AG09309 (cell line): ENCODE data around the gene SPDYE6.

Source experiments
- DNase-seq: peaks from one replicate; pipeline ENCODE4 v3.0.0-alpha.2; 2010; ENCODE audit warnings: low read depth
- H3K4me3 ChIP-seq: 2 replicates; pipeline ENCODE4 v1.5.1; 2011; ENCODE audit warnings: mild to moderate bottlenecking, low read depth, low read length, moderate library complexity; ENCODE audit not compliant: control insufficient read depth
- CTCF ChIP-seq: IDR thresholded peaks from 2 replicates; pipeline ENCODE4 v1.5.1; 2011; ENCODE audit warnings: mild to moderate bottlenecking, low read depth, low read length, inconsistent platforms; ENCODE audit not compliant: insufficient read depth, control insufficient read depth; ENCODE audit errors: missing control alignments

Gene SPDYE6

GRCh38 chr7:102300643-102301221, 55.5 kb downstream of the SPDYE6 start:
- no peak for TF ChIP-seq CTCF
- DNase-seq: no peak
- H3K4me3 ChIP-seq: no peak overlapping the region

GRCh38 chr7:102297487-102298218, 58.6 kb downstream of the SPDYE6 start:
- no peak for TF ChIP-seq CTCF
- H3K4me3 ChIP-seq: no peak overlapping the region
- no peak for DNase-seq

GRCh38 chr7:102296514-102296913, 59.7 kb downstream of the SPDYE6 start:
- no peak for TF ChIP-seq CTCF
- H3K4me3 ChIP-seq: no peak overlapping the region
- no peak for DNase-seq

GRCh38 chr7:102296179-102296438, 60.1 kb downstream of the SPDYE6 start:
- no peak for DNase-seq
- H3K4me3 ChIP-seq: no peak overlapping the region
- no peak for TF ChIP-seq CTCF
